GM19238 (cell line): Measurements from ENCODE around the gene PDPR.
A peak's percentile ranks its signal among the peaks of the same experiment; 100 is the strongest.
"Not testable (repeated sequence)": the region's sequence is repeated elsewhere in the genome, so short reads cannot be mapped to it uniquely, and the experiment has no call there.

Source experiments
- DNase-seq: peaks from one replicate; pipeline ENCODE4 v3.0.0; 2011; ENCODE audit warnings: low spot score; ENCODE audit not compliant: insufficient read length

The PDPR gene

GRCh38 chr16:70113982-70114826 lies at the start of gene PDPR:
Gene PDPR, plus strand, starts transcription at chr16:70114332. Its CDS starts 6,161 bp downstream, at chr16:70120493.
- DNase-seq, result peak; percentile 60

GRCh38 chr16:70064841-70065370 lies 49.2 kb upstream of the PDPR start:
- peak; percentile 1 for DNase-seq

- DNase-seq, result not testable (repeated sequence)
Measured at GRCh38 chr16:70065376-70065745, 48.8 kb upstream of the PDPR start.

- DNase-seq, result peak; percentile 76
Measured at GRCh38 chr16:70065746-70066658, 48.1 kb upstream of the PDPR start.

- DNase-seq, result not testable (repeated sequence)
Measured at GRCh38 chr16:70066751-70067150, 47.4 kb upstream of the PDPR start.

- DNase-seq, result not testable (repeated sequence)
Measured at GRCh38 chr16:70079081-70079480, 35.1 kb upstream of the PDPR start.

GRCh38 chr16:70081219-70081618 lies 32.9 kb upstream of the PDPR start:
- not testable (repeated sequence) for DNase-seq

GRCh38 chr16:70083931-70084330 lies 30.2 kb upstream of the PDPR start:
- DNase-seq, result not testable (repeated sequence)

GRCh38 chr16:70088160-70088559 lies 26.0 kb upstream of the PDPR start:
- DNase-seq, result not testable (repeated sequence)

GRCh38 chr16:70088877-70089276 lies 25.3 kb upstream of the PDPR start:
- DNase-seq, result not testable (repeated sequence)

GRCh38 chr16:70089289-70089688 lies 24.8 kb upstream of the PDPR start:
- not testable (repeated sequence) for DNase-seq

- not testable (repeated sequence) for DNase-seq
Measured at GRCh38 chr16:70091104-70091503, 23.0 kb upstream of the PDPR start.

- not testable (repeated sequence) for DNase-seq
Measured at GRCh38 chr16:70094096-70094495, 20.0 kb upstream of the PDPR start.

- DNase-seq, result not testable (repeated sequence)
Measured at GRCh38 chr16:70109583-70110279, 4.4 kb upstream of the PDPR start.

- not testable (repeated sequence) for DNase-seq
Measured at GRCh38 chr16:70112162-70112561, 2.0 kb upstream of the PDPR start.

- not testable (repeated sequence) for DNase-seq
Measured at GRCh38 chr16:70113599-70113981, 542 bp upstream of the PDPR start.

- not testable (repeated sequence) for DNase-seq
Measured at GRCh38 chr16:70118354-70118753, 4.2 kb downstream of the PDPR start.

GRCh38 chr16:70118776-70119175 lies 4.6 kb downstream of the PDPR start:
- DNase-seq, result not testable (repeated sequence)

- DNase-seq, result not testable (repeated sequence)
Measured at GRCh38 chr16:70120398-70120797, 6.3 kb downstream of the PDPR start.

GRCh38 chr16:70123822-70124221 lies 9.7 kb downstream of the PDPR start:
- DNase-seq, result not testable (repeated sequence)

GRCh38 chr16:70126226-70126625 lies 12.1 kb downstream of the PDPR start:
- DNase-seq, result not testable (repeated sequence)
